Stimulated activated naive CD8-positive, alpha-beta T cell treated with anti-CD3 and anti-CD28 coated beads, Interleukin-15, Interleukin-2, amounts not matched to agents 100 U/mL and 50 U/mL, for 24 hours (primary cell): ENCODE results near the gene LGALS1.

Experiments used
- ATAC-seq: fragments of 150-1000 bp; cut with Tn5 transposase; one replicate; pipeline ENCODE4 v1.10.0; 2021
- DNase-seq: peaks from one replicate; pipeline ENCODE4 v3.0.0; 2021

The LGALS1 gene

GRCh38 chr22:37674951-37675929, at the start of gene LGALS1:
TSS of gene LGALS1 (plus strand) at chr22:37675636. CDS start at chr22:37675703, 67 bp downstream.
- ATAC-seq (peak; percentile 59), DNase-seq (peak; percentile 83)

- ATAC-seq (no peak), DNase-seq (no peak)
Observed at GRCh38 chr22:37625737-37626136, 49.7 kb upstream of the LGALS1 start.

- DNase-seq (no peak), ATAC-seq (no peak)
Observed at GRCh38 chr22:37626144-37626543, 49.3 kb upstream of the LGALS1 start.

- DNase-seq (no peak), ATAC-seq (no peak)
Observed at GRCh38 chr22:37626556-37627075, 48.8 kb upstream of the LGALS1 start.

- peak; percentile 24 for ATAC-seq
Observed at GRCh38 chr22:37627121-37627520, 48.3 kb upstream of the LGALS1 start.

GRCh38 chr22:37627545-37627944, 47.9 kb upstream of the LGALS1 start:
- DNase-seq (peak; percentile 60), ATAC-seq (peak; percentile 50)

More at GRCh38 chr22:37627121-37627520, 48.3 kb upstream of the LGALS1 start:
- DNase-seq = no peak

GRCh38 chr22:37628830-37629229, 46.6 kb upstream of the LGALS1 start:
- DNase-seq (no peak), ATAC-seq (no peak)

GRCh38 chr22:37629928-37630327, 45.5 kb upstream of the LGALS1 start:
- ATAC-seq (no peak), DNase-seq (no peak)

- no peak for DNase-seq
- ATAC-seq = no peak
Observed at GRCh38 chr22:37630839-37631435, 44.5 kb upstream of the LGALS1 start.

GRCh38 chr22:37631448-37632173, 43.8 kb upstream of the LGALS1 start:
- no peak for DNase-seq
- no peak for ATAC-seq

GRCh38 chr22:37632174-37633088, 43.0 kb upstream of the LGALS1 start:
- ATAC-seq = peak; percentile 6
- DNase-seq = peak; percentile 67

- peak; percentile 77 for DNase-seq
- ATAC-seq = peak; percentile 69
Observed at GRCh38 chr22:37633089-37633624, 42.3 kb upstream of the LGALS1 start.

GRCh38 chr22:37633625-37634416, 41.6 kb upstream of the LGALS1 start:
- DNase-seq = peak; percentile 84
- ATAC-seq = peak; percentile 75

GRCh38 chr22:37634417-37634924, 41.0 kb upstream of the LGALS1 start:
- ATAC-seq (no peak), DNase-seq (no peak)

- no peak for DNase-seq
- no peak for ATAC-seq
Observed at GRCh38 chr22:37635157-37635556, 40.3 kb upstream of the LGALS1 start.

- DNase-seq (peak; percentile 48), ATAC-seq (no peak)
Observed at GRCh38 chr22:37636186-37636948, 39.1 kb upstream of the LGALS1 start.

GRCh38 chr22:37636949-37637273, 38.5 kb upstream of the LGALS1 start:
- ATAC-seq = no peak

GRCh38 chr22:37638391-37639069, 36.9 kb upstream of the LGALS1 start:
- DNase-seq (no peak), ATAC-seq (peak; percentile 16)

More at GRCh38 chr22:37636949-37637273, 38.5 kb upstream of the LGALS1 start:
- DNase-seq = no peak
